A673 (cell line): ENCODE measurements around the gene SLC1A4. TPM values are rescaled to one million over a fixed set of nuclear protein-coding genes. Genes with fewer than 3 reads are reported as not detected.

Experiments
- BruUV-seq: library from RNA; stranded (reverse); fragments of 400-500 nt; replicated peaks from 2 replicates; lab custom pipeline; 2021; lab: Mats Ljungman, UMichigan
- CTCF ChIA-PET: fragments of 300-600 bp; sonication (Branson Sonifier 250); formaldehyde crosslinking; loops from one replicate; lab custom pipeline; 2022; ENCODE audit warnings: antibody characterized with exemption; lab: Charles Lee
- POLR2A ChIA-PET: fragments of 300-600 bp; sonication (Branson Sonifier 250); formaldehyde crosslinking; loops from one replicate; lab custom pipeline; 2022; ENCODE audit warnings: antibody characterized with exemption; ENCODE audit not compliant: low non-redundant PET; lab: Charles Lee
- DNase-seq: peaks from one replicate; pipeline ENCODE4 v3.0.0-alpha.2; 2015; ENCODE audit warnings: low spot score
- H3K27ac ChIP-seq: fragments of 200-600 bp; sonication (generic); 2 replicates; pipeline ENCODE4 v1.5.1; 2016; ENCODE audit warnings: mixed run types, low read depth, mild to moderate bottlenecking, mixed read lengths, antibody characterized with exemption, low read length; ENCODE audit not compliant: poor library complexity, severe bottlenecking
- H3K27me3 ChIP-seq: fragments of 200-600 bp; sonication (generic); replicated peaks from 2 replicates; pipeline ENCODE4 v1.6.1; 2017; ENCODE audit warnings: mixed run types, low read depth, mild to moderate bottlenecking, mixed read lengths, antibody characterized with exemption, low read length; ENCODE audit not compliant: insufficient read depth, poor library complexity
- H3K36me3 ChIP-seq: fragments of 200-600 bp; sonication (generic); 2 replicates; pipeline ENCODE4 v1.6.1; 2016; ENCODE audit warnings: mixed run types, mild to moderate bottlenecking, mixed read lengths, antibody characterized with exemption, low read length; ENCODE audit not compliant: insufficient read depth, poor library complexity, severe bottlenecking
- H3K4me1 ChIP-seq: fragments of 200-600 bp; sonication (generic); 2 replicates; pipeline ENCODE4 v1.6.1; 2017; ENCODE audit warnings: mixed run types, mild to moderate bottlenecking, mixed read lengths, antibody characterized with exemption, low read length; ENCODE audit not compliant: insufficient read depth, poor library complexity, severe bottlenecking
- H3K4me3 ChIP-seq: fragments of 200-600 bp; sonication (generic); 2 replicates; pipeline ENCODE4 v1.5.1; 2016; ENCODE audit warnings: low read depth, mixed run types, mild to moderate bottlenecking, mixed read lengths, low read length; ENCODE audit not compliant: poor library complexity, severe bottlenecking
- H3K9me3 ChIP-seq: fragments of 200-600 bp; sonication (generic); 2 replicates; pipeline ENCODE4 v1.6.1; 2016; ENCODE audit warnings: mixed run types, low read depth, mild to moderate bottlenecking, mixed read lengths, antibody characterized with exemption, low read length; ENCODE audit not compliant: poor library complexity, severe bottlenecking
- CTCF ChIP-seq: fragments of 300-800, 200-600 bp; sonication (generic); conservative IDR thresholded peaks from 2 replicates; pipeline ENCODE4 v1.5.1; 2017; ENCODE audit warnings: low read depth, mild to moderate bottlenecking, antibody characterized with exemption, low read length, moderate library complexity, mixed read lengths
- EZH2 ChIP-seq: fragments of 200-600 bp; sonication (generic); IDR thresholded peaks from 2 replicates; pipeline ENCODE4 v1.6.1; 2017; ENCODE audit warnings: borderline replicate concordance, low read depth, mild to moderate bottlenecking, mixed read lengths, antibody characterized with exemption, low read length; ENCODE audit not compliant: poor library complexity, severe bottlenecking
- intact Hi-C: fragments of 100-400 bp; cut with micrococcal nuclease; formaldehyde crosslinking; loops from one replicate; pipeline ENCODE4 v1.10.0; 2022; ENCODE audit not compliant: unreplicated experiment
- total RNA-seq: library from RNA; stranded (reverse); gene quantifications from 2 replicates; pipeline ENCODE4 v1.2.3, GENCODE V29; 2021

The SLC1A4 gene
- total RNA-seq, 1 experiment from 2014 or later, result 78.1 TPM

DNA sequence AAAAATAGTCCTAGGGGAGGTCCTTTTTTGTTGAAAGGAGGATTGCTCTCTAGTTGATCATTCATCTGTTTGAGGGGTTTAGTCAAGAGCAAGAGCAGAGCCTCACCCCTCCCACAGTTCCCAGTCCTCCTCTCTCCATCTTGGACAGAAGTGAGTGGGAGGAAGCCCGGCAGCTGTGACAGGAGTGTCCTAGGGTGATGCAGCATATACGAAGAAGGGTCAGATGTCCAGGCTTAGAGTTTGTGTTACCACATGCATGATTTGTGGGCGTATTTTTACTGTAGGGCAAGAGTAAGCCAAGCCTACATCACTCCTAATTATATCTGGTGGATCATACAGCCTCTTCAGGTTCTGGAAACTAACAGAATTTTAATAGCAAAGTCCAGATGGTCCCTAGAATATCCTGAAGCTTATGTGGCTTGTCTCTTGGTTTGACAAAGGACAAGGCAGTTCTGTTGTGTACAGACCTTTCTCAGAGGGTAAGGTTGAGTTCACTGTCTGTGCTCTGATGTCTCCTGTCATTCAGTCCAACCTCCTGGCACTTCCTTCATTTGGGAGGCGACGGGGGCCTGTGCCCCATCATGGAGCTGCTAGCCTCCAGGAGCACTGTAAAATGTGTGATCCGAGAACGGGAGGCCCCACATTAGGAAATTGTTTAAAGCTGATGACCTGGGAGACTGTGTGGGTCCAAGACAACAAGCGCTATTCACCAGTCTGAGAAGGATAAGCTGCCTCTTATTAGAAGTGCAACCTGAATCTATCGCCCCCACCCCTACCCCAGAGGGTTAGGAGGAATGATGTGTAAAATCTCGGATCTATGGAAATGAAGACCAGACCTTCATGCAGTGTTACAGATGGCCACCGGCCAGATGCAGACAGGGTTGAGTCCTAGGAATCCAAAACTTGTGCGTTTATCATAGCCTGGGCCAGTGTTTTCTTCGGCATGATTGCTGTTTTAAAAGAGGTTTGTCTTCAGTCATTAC, 73.9 kb downstream of the SLC1A4 start:
- Histone ChIP-seq H3K9me3 (no peaks in the 10 kb centered on the region), H3K4me3 (no peak overlapping the region), H3K4me1 (peaks cover 8% of the 10 kb centered on the region), H3K27me3 (no peaks in the 10 kb centered on the region), H3K36me3 (no peaks in the 10 kb centered on the region), H3K27ac (no peak overlapping the region)
- no peak for DNase-seq
- CTCF ChIA-PET, result no interaction called here
- POLR2A ChIA-PET, result no interaction called here
- BruUV-seq, result no TSS peak
- intact Hi-C loops, result no loop called here
- no peak for TF ChIP-seq EZH2
- TF ChIP-seq CTCF, result no peak

- Histone ChIP-seq H3K4me1 (peaks cover 8% of the 10 kb centered on the region), H3K27ac (peak overlapping the region; percentile 36), H3K27me3 (no peaks in the 10 kb centered on the region), H3K4me3 (no peak overlapping the region), H3K9me3 (no peaks in the 10 kb centered on the region), H3K36me3 (peaks cover 7% of the 10 kb centered on the region)
- intact Hi-C loops, result loop anchor here (1.0 to 2.0 kb wide), 3 partner anchors 104 to 508 kb away; no protein-coding TSS in a partner anchor
- peak; percentile 73 for TF ChIP-seq CTCF
- no peak for TF ChIP-seq EZH2
- peak; percentile 82 for DNase-seq
- CTCF ChIA-PET, result interaction anchor here (0.5 to 1.7 kb wide), 12 partner anchors 9 to 1462 kb away, joined by 3 to 14 read pairs (median 4); partner anchors contain the start of gene RAB1A
- POLR2A ChIA-PET, result interaction anchor here (0.6 to 0.7 kb wide), 2 partner anchors 9 to 16 kb away, joined by 3 read pairs; partner anchors contain the start of gene CEP68
- no TSS peak for BruUV-seq
These were observed 75.7 kb downstream of the SLC1A4 start for GRCh38 chr2:65064728-65065552.

GRCh38 chr2:65067806-65068553, 78.8 kb downstream of the SLC1A4 start:
- ChIA-PET CTCF (no interaction called here), POLR2A (no interaction called here)
- Histone ChIP-seq H3K4me3 (no peak overlapping the region), H3K27me3 (no peaks in the 10 kb centered on the region), H3K36me3 (peaks cover 33% of the 10 kb centered on the region), H3K9me3 (no peaks in the 10 kb centered on the region), H3K4me1 (peaks cover 8% of the 10 kb centered on the region), H3K27ac (no peak overlapping the region)
- TF ChIP-seq CTCF, result no peak
- no peak for TF ChIP-seq EZH2
- BruUV-seq, result no TSS peak
- intact Hi-C loops, result no loop called here
- DNase-seq, result no peak
